22Rv1 (cell line): ENCODE results near the gene DIRAS3.
"Not testable (repeated sequence)": the region's sequence is repeated elsewhere in the genome, so short reads cannot be mapped to it uniquely, and the experiment has no call there.

Experiments
- CTCF ChIP-seq: fragments of 450-650 bp; IDR thresholded peaks from 2 replicates; pipeline ENCODE4 v1.5.1; 2017; ENCODE audit warnings: mild to moderate bottlenecking
- ZFX ChIP-seq: fragments of 450-650 bp; IDR thresholded peaks from 2 replicates; pipeline ENCODE4 v1.6.1; 2017; ENCODE audit warnings: antibody characterized with exemption, borderline replicate concordance

- TF ChIP-seq CTCF, result peak; percentile 41
- TF ChIP-seq ZFX, result not testable (repeated sequence)
These were observed 7.6 kb upstream of the DIRAS3 start for GRCh38 chr1:68058053-68058452.
